Cardiac muscle cell (in vitro differentiated cells and primary cell): ENCODE results near the gene CD7. TPM values are rescaled to one million over a fixed set of nuclear protein-coding genes. Genes with fewer than 3 reads are reported as not detected.
"Not testable (repeated sequence)": the region's sequence is repeated elsewhere in the genome, so short reads cannot be mapped to it uniquely, and the experiment has no call there.

Experiments
- DNase-seq, 2 donors: peaks; one replicate each; pipeline versions ENCODE4 v3.0.0 to v3.0.0-alpha.2; 2010 to 2017; ENCODE audit warnings: low read depth in 1 of 2, low spot score in 1 of 2
- H3K27ac ChIP-seq: fragments of 200-600 bp; sonication (generic); 2 replicates; pipeline ENCODE4 v1.5.1; 2016
- H3K27me3 ChIP-seq: fragments of 200-600 bp; sonication (generic); 2 replicates; pipeline ENCODE4 v1.6.0; 2016; ENCODE audit warnings: control low read depth
- H3K36me3 ChIP-seq: fragments of 200-600 bp; sonication (generic); 2 replicates; pipeline ENCODE4 v1.5.1; 2016; ENCODE audit warnings: control low read depth
- H3K4me1 ChIP-seq: fragments of 200-600 bp; sonication (generic); 2 replicates; pipeline ENCODE4 v1.8.1; 2017; ENCODE audit warnings: low read depth, mild to moderate bottlenecking, mixed run types
- H3K4me3 ChIP-seq: fragments of 200-600 bp; sonication (generic); 2 replicates; pipeline ENCODE4 v1.5.1; 2016; ENCODE audit warnings: mild to moderate bottlenecking
- H3K9me3 ChIP-seq: fragments of 200-600 bp; sonication (generic); 2 replicates; pipeline ENCODE4 v1.5.1; 2017; ENCODE audit warnings: low read depth, mild to moderate bottlenecking, control low read depth
- CTCF ChIP-seq: IDR thresholded peaks from 2 replicates; pipeline ENCODE4 v1.5.1; 2012; ENCODE audit warnings: low read depth, mild to moderate bottlenecking, low read length
- polyA plus RNA-seq: library from polyadenylated mRNA; unstranded; fragments of >200 nt; fragmentation: Nextera tagmentation; extraction: Ambion mirVana; gene quantifications from 2 replicates; pipeline ENCODE4 v1.2.1, GENCODE V29; 2016
- total RNA-seq: library from RNA; depleted of rRNA; stranded (reverse); fragments of >200 nt; gene quantifications from 2 replicates; pipeline ENCODE4 v1.2.3, GENCODE V29; 2016

CD7 gene
- total RNA-seq = 0.92 TPM in 1 of 2 replicates, not detected in the other
- polyA plus RNA-seq = 0.17 and 0.38 TPM in 2 replicates

- Histone ChIP-seq H3K27ac (no peak within 1 kb of the TSS), H3K4me3 (no peak within 1 kb of the TSS), H3K4me1 (peaks cover 11% of the 10 kb centered on the region), H3K36me3 (no peaks in the 10 kb centered on the region), H3K27me3 (peaks cover 6% of the 10 kb centered on the region), H3K9me3 (no peaks in the 10 kb centered on the region)
- no peak for TF ChIP-seq CTCF
- no peak for DNase-seq
Observed at GRCh38 chr17:82317394-82318168, at the start of gene CD7. Gene CD7, minus strand, starts transcription at chr17:82317608. Its CDS starts 113 bp downstream, at chr17:82317495.

DNA sequence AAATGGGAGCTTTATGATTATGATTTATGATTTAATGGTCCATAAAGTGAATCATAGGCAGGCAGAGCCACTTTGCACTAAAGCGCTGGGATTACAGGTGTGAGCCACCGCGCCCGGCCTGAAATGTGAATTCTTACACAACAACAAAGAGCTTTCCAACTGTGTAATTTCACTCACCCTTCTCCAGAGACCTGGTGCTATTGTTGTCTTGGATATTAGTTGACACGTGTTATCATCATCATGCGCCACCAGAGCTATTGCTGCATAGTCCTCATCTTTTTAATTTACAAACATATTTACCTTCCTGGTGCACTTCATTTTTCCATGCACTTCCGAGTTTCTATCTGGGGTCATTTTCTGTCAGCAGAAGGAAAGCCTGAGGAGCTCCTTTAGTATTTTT, 49.3 kb upstream of the CD7 start:
- H3K9me3 ChIP-seq = no peaks in the 10 kb centered on the region
- H3K4me3 ChIP-seq = no peak overlapping the region
- no peak for DNase-seq
- H3K4me1 ChIP-seq = peaks cover 2% of the 10 kb centered on the region
- no peaks in the 10 kb centered on the region for H3K36me3 ChIP-seq
- no peak for TF ChIP-seq CTCF
- H3K27ac ChIP-seq = no peak overlapping the region
- H3K27me3 ChIP-seq = peaks cover under 1% of the 10 kb centered on the region

- TF ChIP-seq CTCF = no peak
- DNase-seq = no peak
- H3K27ac ChIP-seq = no peak overlapping the region
- no peaks in the 10 kb centered on the region for H3K36me3 ChIP-seq
- peaks cover 2% of the 10 kb centered on the region for H3K4me1 ChIP-seq
- no peaks in the 10 kb centered on the region for H3K9me3 ChIP-seq
- H3K4me3 ChIP-seq = no peak overlapping the region
- no peaks in the 10 kb centered on the region for H3K27me3 ChIP-seq
Observed at GRCh38 chr17:82365606-82366295, 48.3 kb upstream of the CD7 start.

- no peak for TF ChIP-seq CTCF
- Histone ChIP-seq H3K4me3 (no peak overlapping the region), H3K27me3 (no peaks in the 10 kb centered on the region), H3K36me3 (no peaks in the 10 kb centered on the region), H3K9me3 (no peaks in the 10 kb centered on the region), H3K4me1 (peaks cover 2% of the 10 kb centered on the region), H3K27ac (no peak overlapping the region)
- DNase-seq = no peak
Observed at GRCh38 chr17:82361885-82362633, 44.7 kb upstream of the CD7 start.

- H3K4me3 ChIP-seq, DNase-seq, H3K27me3 ChIP-seq, H3K4me1 ChIP-seq, H3K36me3 ChIP-seq, H3K9me3 ChIP-seq, H3K27ac ChIP-seq: not testable (repeated sequence)
Observed at GRCh38 chr17:82359451-82360074, 42.2 kb upstream of the CD7 start.
